Fibroblast of the conjunctiva (primary cell): ENCODE measurements around the gene ASB14.
"Not testable (repeated sequence)": the region's sequence is repeated elsewhere in the genome, so short reads cannot be mapped to it uniquely, and the experiment has no call there.

Experiments used
- DNase-seq: peaks from one replicate; pipeline ENCODE4 v3.0.0-alpha.2; 2010; ENCODE audit warnings: low read depth

The ASB14 gene

GRCh38 chr3:57292159-57292896 is at the start of gene ASB14:
TSS of gene ASB14 (minus strand) at chr3:57292685. CDS start at chr3:57292033, 652 bp downstream.
- DNase-seq: no peak

- DNase-seq: not testable (repeated sequence)
These were observed 46.7 kb upstream of the ASB14 start for GRCh38 chr3:57339071-57339642.

GRCh38 chr3:57338272-57339070 is 46.0 kb upstream of the ASB14 start:
- not testable (repeated sequence) for DNase-seq

GRCh38 chr3:57335283-57335938 is 42.9 kb upstream of the ASB14 start:
- DNase-seq: no peak

GRCh38 chr3:57331078-57331610 is 38.7 kb upstream of the ASB14 start:
- DNase-seq: no peak

- DNase-seq: not testable (repeated sequence)
These were observed 34.0 kb upstream of the ASB14 start for GRCh38 chr3:57326498-57326897.

- DNase-seq: no peak
These were observed 21.7 kb upstream of the ASB14 start for GRCh38 chr3:57314204-57314603.

GRCh38 chr3:57309769-57310360 is 17.4 kb upstream of the ASB14 start:
- no peak for DNase-seq

GRCh38 chr3:57303520-57303919 is 11.0 kb upstream of the ASB14 start:
- not testable (repeated sequence) for DNase-seq

GRCh38 chr3:57298041-57298440 is 5.6 kb upstream of the ASB14 start:
- DNase-seq: no peak

GRCh38 chr3:57292897-57293526 is 527 bp upstream of the ASB14 start:
- no peak for DNase-seq

- DNase-seq: no peak
These were observed 4.1 kb downstream of the ASB14 start for GRCh38 chr3:57288403-57288802.

GRCh38 chr3:57287205-57287604 is 5.3 kb downstream of the ASB14 start:
- no peak for DNase-seq

GRCh38 chr3:57283334-57283733 is 9.2 kb downstream of the ASB14 start:
- DNase-seq: no peak

GRCh38 chr3:57281715-57282114 is 10.8 kb downstream of the ASB14 start:
- DNase-seq: no peak

- DNase-seq: no peak
These were observed 12.8 kb downstream of the ASB14 start for GRCh38 chr3:57279685-57280084.

- DNase-seq: no peak
These were observed 14.2 kb downstream of the ASB14 start for GRCh38 chr3:57278237-57278636.

GRCh38 chr3:57275393-57275792 is 17.1 kb downstream of the ASB14 start:
- DNase-seq: no peak

- DNase-seq: no peak
These were observed 17.6 kb downstream of the ASB14 start for GRCh38 chr3:57274845-57275244.

GRCh38 chr3:57268416-57268815 is 24.1 kb downstream of the ASB14 start:
- no peak for DNase-seq

- DNase-seq: no peak
These were observed 30.6 kb downstream of the ASB14 start for GRCh38 chr3:57261929-57262328.
